GM12878 (cell line): ENCODE measurements around the gene NOL4L. TPM values are rescaled to one million over a fixed set of nuclear protein-coding genes. Genes with fewer than 3 reads are reported as not detected.

Experiments used
- ATAC-seq: fragments of 200-7000 bp; cut with Tn5 transposase; 3 replicates; pipeline ENCODE4 v1.9.1; 2020; ENCODE audit warnings: mild to moderate bottlenecking, moderate library complexity
- BruUV-seq: library from RNA; stranded (reverse); fragments of 400-500 nt; replicated peaks from 2 replicates; lab custom pipeline; 2021; lab: Mats Ljungman, UMichigan
- CTCF ChIA-PET: fragments of 300-600 bp; sonication (Branson Sonifier 250); formaldehyde crosslinking; extraction: SDS; loops from one replicate; lab custom pipeline; 2021; ENCODE audit warnings: inconsistent platforms; lab: Yijun Ruan, JAX
- POLR2A ChIA-PET: fragments of 350-600 bp; formaldehyde crosslinking; extraction: SDS; loops from one replicate; lab custom pipeline; 2021; ENCODE audit warnings: inconsistent platforms; lab: Charles Lee
- RAD21 ChIA-PET: fragments of 300-600 bp; sonication (Branson Sonifier 250); formaldehyde crosslinking; loops from one replicate; lab custom pipeline; 2023; ENCODE audit warnings: antibody characterized with exemption; ENCODE audit not compliant: unreplicated experiment; lab: Charles Lee
- SMC1A ChIA-PET: fragments of 300-600 bp; sonication (Branson Sonifier 250); formaldehyde crosslinking; loops from one replicate; lab custom pipeline; 2023; ENCODE audit not compliant: unreplicated experiment, uncharacterized antibody; lab: Charles Lee
- DNase-seq: peaks from one replicate; pipeline ENCODE4 v3.0.0-alpha.2; 2011; ENCODE audit warnings: low read depth, low spot score
- FAIRE-seq: peaks from 3 replicates; lab custom pipeline; 2011; peaks lifted over from hg19 to GRCh38; lab: Jason Lieb, UNC
- H2AFZ ChIP-seq: 2 replicates; pipeline ENCODE4 v1.6.0; 2011; ENCODE audit warnings: low read depth, low read length, control low read depth; ENCODE audit not compliant: control insufficient read depth
- H3K27ac ChIP-seq: 2 replicates; pipeline ENCODE4 v1.5.1; 2011; ENCODE audit warnings: control low read depth; ENCODE audit not compliant: control insufficient read depth, insufficient read depth
- H3K27me3 ChIP-seq, 2 experiments: replicated peaks in 1 of 2; 2 replicates each; pipeline versions ENCODE4 v1.6.0 to v1.6.1; 2011; ENCODE audit warnings: low read length in 1 of 2; ENCODE audit not compliant: control insufficient read depth in 2 of 2, insufficient read depth in 2 of 2
- H3K36me3 ChIP-seq, 2 experiments: 2 replicates each; pipeline ENCODE4 v1.5.1; 2011; ENCODE audit warnings: low read length in 1 of 2; ENCODE audit not compliant: control insufficient read depth in 2 of 2, insufficient read depth in 2 of 2
- H3K4me1 ChIP-seq: 2 replicates; pipeline ENCODE4 v1.6.1; 2011; ENCODE audit warnings: mild to moderate bottlenecking, low read length, moderate library complexity, mixed read lengths; ENCODE audit not compliant: control insufficient read depth, insufficient read depth
- H3K4me2 ChIP-seq: 2 replicates; pipeline ENCODE4 v1.6.0; 2011; ENCODE audit warnings: control low read depth; ENCODE audit not compliant: control insufficient read depth, insufficient read depth
- H3K4me3 ChIP-seq: fragments of 200-600 bp; sonication (generic); 2 replicates; pipeline ENCODE4 v1.5.1; 2016
- H3K79me2 ChIP-seq: 2 replicates; pipeline ENCODE4 v1.6.0; 2011; ENCODE audit warnings: low read length; ENCODE audit not compliant: control insufficient read depth, insufficient read depth
- H3K9ac ChIP-seq: 2 replicates; pipeline ENCODE4 v1.8.0; 2011; ENCODE audit warnings: low read length, control low read depth, mixed read lengths; ENCODE audit not compliant: control insufficient read depth, insufficient read depth
- H3K9me3 ChIP-seq: replicated peaks from 3 replicates; pipeline ENCODE4 v1.5.1; 2011; ENCODE audit warnings: mild to moderate bottlenecking, low read length; ENCODE audit not compliant: control insufficient read depth, insufficient read depth
- H4K20me1 ChIP-seq: 2 replicates; pipeline ENCODE4 v1.6.0; 2011; ENCODE audit not compliant: control insufficient read depth, insufficient read depth
- MTA2 ChIP-seq: fragments of 450-650 bp; IDR thresholded peaks from 2 replicates; pipeline ENCODE4 v1.6.1; 2016; ENCODE audit warnings: low read depth, mild to moderate bottlenecking, moderate library complexity
- NFYA ChIP-seq: IDR thresholded peaks from 2 replicates; pipeline ENCODE4 v1.6.1; 2011; ENCODE audit warnings: low read depth, mild to moderate bottlenecking, low read length, improper control_type of control experiment, borderline replicate concordance
- RAD21 ChIP-seq: IDR thresholded peaks from 2 replicates; pipeline ENCODE4 v1.6.1; 2011; ENCODE audit warnings: mild to moderate bottlenecking, low read depth, low read length, moderate library complexity; ENCODE audit not compliant: insufficient read depth
- SIN3A ChIP-seq: IDR thresholded peaks from 2 replicates; pipeline ENCODE4 v1.6.1; 2012; ENCODE audit warnings: low read depth, low read length, improper control_type of control experiment
- TBL1XR1 ChIP-seq: IDR thresholded peaks from 2 replicates; pipeline ENCODE4 v1.6.1; 2012; ENCODE audit warnings: low read depth, low read length, improper control_type of control experiment
- WGBS: methylation state at CpG from one replicate; pipeline ENCODE4 v1.1.6; 2016; ENCODE audit warnings: low lambda C conversion rate; ENCODE audit not compliant: insufficient replicate concordance, insufficient coverage; ENCODE audit errors: missing lambda C conversion rate; 5-methylcytosine and 5-hydroxymethylcytosine counted together
- in situ Hi-C: fragments of 300-500 bp; cut with MboI; formaldehyde crosslinking; loops from 9 replicates; pipeline ENCODE4 v1.14.3; 2018; ENCODE audit warnings: mixed read lengths
- intact Hi-C: fragments of 100-400 bp; cut with micrococcal nuclease; formaldehyde crosslinking; loops from one replicate; pipeline ENCODE4 v1.14.2; 2022; ENCODE audit not compliant: unreplicated experiment
- polyA plus RNA-seq, 11 experiments: library from polyadenylated mRNA; depleted of rRNA in 4 of 11; unstranded in 6 of 11; stranded (reverse) in 5 of 11; fragments of >200 nt; fragmentation: Nextera tagmentation in 4 of 11; fragmentation: Illumina TruSeq in 1 of 11; extraction: Ambion mirVana in 4 of 11; extraction: Trizol in 1 of 11; gene quantifications; 1 replicate in 1 of 11; 2 replicates in 10 of 11; pipeline versions ENCODE4 v1.2.1 to v1.2.3, GENCODE V29; 2011 to 2016; ENCODE audit warnings: inconsistent platforms in 2 of 11, missing spikeins in 2 of 11, low read depth in 1 of 11
- total RNA-seq, 4 experiments: library from RNA; depleted of rRNA in 3 of 4; stranded (reverse); fragments of >200 nt in 3 of 4; fragmentation: Illumina TruSeq in 1 of 4; extraction: Trizol in 1 of 4; gene quantifications; 2 replicates each; pipeline versions ENCODE4 v1.2.1 to v1.2.3, GENCODE V29; 2013 to 2021

The NOL4L gene
- total and polyA plus RNA-seq, 10 of the 15 experiments (the other 5 are each of a cell fraction or from before 2014, with no cell fraction given): 2.3 to 24.0 (median 8.0) TPM

GRCh38 chr20:32528171-32528891 lies 56.8 kb downstream of the NOL4L start:
- H4K20me1 ChIP-seq: no peaks in the 10 kb centered on the region
- ChIA-PET SMC1A (interaction anchor here (0.6 to 12.2 kb wide), 2 partner anchors 11 to 121 kb away, joined by 3 to 248 read pairs; no protein-coding TSS in a partner anchor), POLR2A (interaction anchor here (0.7 kb wide), 1 partner anchor 553 kb away, joined by 3 read pairs; no protein-coding TSS in a partner anchor), RAD21 (interaction anchor here (1.0 to 9.1 kb wide), 8 partner anchors 6 to 250 kb away, joined by 3 to 186 read pairs (median 4); no protein-coding TSS in a partner anchor), CTCF (interaction anchor here (1.2 to 8.3 kb wide), 2 partner anchors 9 to 123 kb away, joined by 4 to 81 read pairs; no protein-coding TSS in a partner anchor)
- H2AFZ ChIP-seq: no peak overlapping the region; the same call in 1 of the 2 replicates
- no peak overlapping the region for H3K4me3 ChIP-seq
- WGBS: 67% methylated on average over 26 of the region's 27 CpGs
- no peak overlapping the region for H3K4me2 ChIP-seq
- peaks cover 23% of the 10 kb centered on the region for H3K4me1 ChIP-seq
- H3K27ac ChIP-seq: no peak overlapping the region
- no peak for DNase-seq
- TF ChIP-seq TBL1XR1 (no peak), NFYA (no peak), SIN3A (no peak), RAD21 (no peak), MTA2 (no peak)
- no peak overlapping the region for H3K9ac ChIP-seq
- in situ Hi-C loops (no loop called here), intact Hi-C loops (no loop called here)
- H3K27me3 ChIP-seq: no peaks in the 10 kb centered on the region
- no peaks in the 10 kb centered on the region for H3K9me3 ChIP-seq
- no peaks in the 10 kb centered on the region for H3K36me3 ChIP-seq
- BruUV-seq: no TSS peak
- H3K79me2 ChIP-seq: no peaks in the 10 kb centered on the region
- ATAC-seq: 0 out of 3 replicates have a peak, but pooled peaks have one; percentile 15
- no peak for FAIRE-seq
